Activated CD8-positive, alpha-beta memory T cell treated with anti-CD3 and anti-CD28 coated beads, Interleukin-2, amount 50 U/mL, for 1 hour (primary cell): ENCODE measurements around the gene HIP1.
"Not testable (repeated sequence)": the region's sequence is repeated elsewhere in the genome, so short reads cannot be mapped to it uniquely, and the experiment has no call there.

ENCODE experiments used
- DNase-seq: peaks from one replicate; pipeline ENCODE4 v3.0.0-alpha.2; 2020; ENCODE audit errors: extremely low read depth

The HIP1 gene

DNA sequence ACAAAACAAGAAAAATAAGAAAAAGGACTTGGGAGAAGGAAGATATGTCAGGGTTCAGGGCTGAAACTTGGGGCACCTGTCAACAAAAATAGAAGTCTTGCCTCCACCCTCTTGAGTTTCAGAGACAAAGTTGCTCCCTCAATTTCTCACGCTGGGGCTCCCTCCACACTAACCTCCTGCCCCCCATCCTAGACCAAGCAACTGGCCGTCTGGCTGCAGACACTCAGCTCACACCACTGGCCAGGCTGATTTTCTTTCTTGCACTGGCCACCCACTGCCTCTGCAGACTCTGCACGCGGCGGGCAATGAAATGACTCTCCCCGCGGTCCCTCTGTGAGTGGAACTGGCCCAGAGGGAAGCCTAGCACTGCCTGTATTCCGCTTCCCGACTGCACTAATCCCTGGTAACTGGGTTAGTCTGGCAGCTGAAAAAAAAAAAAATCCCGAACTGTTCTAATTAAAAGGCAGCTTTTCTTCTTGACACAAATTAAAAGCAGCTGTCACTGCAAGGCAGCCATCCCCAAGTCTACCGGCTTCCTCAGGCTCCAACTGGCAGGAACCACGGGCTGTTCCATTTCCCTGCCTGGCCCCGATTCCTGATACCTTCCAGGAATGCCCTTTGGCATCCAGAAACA is 163.1 kb downstream of the HIP1 start:
- DNase-seq, result no peak

DNA sequence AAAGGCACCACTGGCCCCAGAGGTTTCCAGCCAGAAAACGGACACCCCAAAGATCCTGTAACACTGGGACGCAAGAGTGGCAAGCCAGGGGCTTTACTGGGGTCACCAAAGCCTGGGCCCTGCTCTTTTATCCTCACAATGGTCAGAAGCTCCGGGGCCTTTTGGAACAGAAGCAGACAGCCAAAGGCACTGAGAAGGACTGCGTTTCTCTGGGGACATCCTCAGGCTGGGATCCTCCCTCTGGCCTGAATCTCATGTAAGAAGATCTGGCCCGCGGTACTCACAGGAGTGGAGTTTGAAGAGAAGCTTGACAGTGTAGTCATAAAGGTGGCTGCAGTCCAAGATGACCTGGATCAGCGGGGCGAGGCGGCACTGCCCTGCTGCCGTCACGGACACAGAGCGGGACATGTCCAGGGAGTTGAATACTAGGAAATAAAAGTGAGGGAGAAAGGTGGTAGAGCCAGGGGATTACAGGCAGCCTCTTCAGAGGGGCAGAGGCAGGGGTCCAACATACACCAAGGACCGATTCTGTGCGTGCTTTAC is 165.2 kb downstream of the HIP1 start:
- DNase-seq, result no peak

- DNase-seq, result no peak
Observed at GRCh38 chr7:75572814-75573213, 165.9 kb downstream of the HIP1 start.

DNA sequence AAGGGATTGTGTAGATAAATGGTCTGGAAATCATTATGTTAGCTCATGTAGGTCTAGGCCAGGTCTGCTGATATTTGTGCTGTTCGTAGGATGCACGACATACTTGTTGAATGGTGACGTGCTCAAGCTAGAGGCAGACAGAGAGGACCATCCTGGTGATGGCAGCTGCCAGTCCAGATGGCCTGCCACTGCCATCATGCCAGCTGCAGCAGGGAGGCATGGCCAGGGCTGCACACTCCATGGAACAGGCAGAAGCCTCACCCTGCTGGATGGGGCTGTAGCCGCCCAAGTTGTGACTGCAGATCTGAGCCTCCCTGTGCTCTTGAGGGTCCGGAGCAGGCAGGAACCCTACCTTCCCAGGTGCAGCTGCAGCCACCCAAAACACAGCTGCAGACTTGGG is 166.3 kb downstream of the HIP1 start:
- DNase-seq, result no peak

DNA sequence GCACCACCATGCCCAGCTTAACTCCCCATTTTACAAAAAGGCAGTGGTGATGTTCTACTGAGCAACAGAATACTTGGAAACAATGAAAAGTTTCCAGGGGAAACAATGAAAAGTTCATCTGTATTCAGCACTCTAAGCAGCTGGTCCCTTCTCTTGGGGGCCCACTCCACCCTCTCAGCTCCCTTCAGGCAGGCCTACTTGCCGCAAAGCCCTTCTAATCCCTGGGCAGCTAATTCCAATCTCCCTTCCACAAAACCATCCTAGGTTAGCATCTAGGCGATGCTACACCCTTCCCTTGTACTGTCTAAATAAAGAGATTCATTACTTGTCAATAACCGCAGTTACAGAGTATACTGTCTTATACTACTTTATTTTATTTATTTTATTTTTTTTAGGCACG is 167.5 kb downstream of the HIP1 start:
- DNase-seq, result no peak

DNA sequence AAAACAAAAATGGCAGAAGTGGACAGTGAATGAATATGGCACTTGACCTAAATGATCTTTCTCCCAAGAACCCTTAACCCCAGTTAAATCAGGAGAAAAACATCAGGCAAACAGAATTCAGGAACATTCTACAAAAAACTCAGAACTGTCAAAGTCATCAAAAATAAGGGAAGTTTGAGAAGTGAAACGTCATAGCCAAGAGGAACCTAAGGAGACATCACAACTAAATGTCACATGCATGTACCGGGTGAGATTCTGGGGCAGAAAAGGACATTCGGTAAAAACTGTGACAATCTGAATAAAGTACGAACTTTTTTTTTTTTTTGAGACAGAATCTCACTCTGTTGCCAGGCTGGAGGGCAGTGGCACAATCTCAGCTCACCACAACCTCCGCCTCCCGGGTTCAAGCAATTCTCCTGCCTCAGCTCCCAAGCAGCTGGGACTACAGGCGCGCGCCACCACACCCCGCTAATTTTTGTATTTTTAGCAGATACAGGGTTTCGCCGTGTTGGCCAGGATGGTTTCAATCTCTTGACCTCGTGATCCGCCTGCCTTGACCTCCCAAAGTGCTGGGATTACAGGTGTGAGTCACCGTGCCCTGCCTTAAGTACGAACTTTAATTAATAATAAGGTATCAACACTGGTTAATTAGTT is 169.0 kb downstream of the HIP1 start:
- DNase-seq, result not testable (repeated sequence)

DNA sequence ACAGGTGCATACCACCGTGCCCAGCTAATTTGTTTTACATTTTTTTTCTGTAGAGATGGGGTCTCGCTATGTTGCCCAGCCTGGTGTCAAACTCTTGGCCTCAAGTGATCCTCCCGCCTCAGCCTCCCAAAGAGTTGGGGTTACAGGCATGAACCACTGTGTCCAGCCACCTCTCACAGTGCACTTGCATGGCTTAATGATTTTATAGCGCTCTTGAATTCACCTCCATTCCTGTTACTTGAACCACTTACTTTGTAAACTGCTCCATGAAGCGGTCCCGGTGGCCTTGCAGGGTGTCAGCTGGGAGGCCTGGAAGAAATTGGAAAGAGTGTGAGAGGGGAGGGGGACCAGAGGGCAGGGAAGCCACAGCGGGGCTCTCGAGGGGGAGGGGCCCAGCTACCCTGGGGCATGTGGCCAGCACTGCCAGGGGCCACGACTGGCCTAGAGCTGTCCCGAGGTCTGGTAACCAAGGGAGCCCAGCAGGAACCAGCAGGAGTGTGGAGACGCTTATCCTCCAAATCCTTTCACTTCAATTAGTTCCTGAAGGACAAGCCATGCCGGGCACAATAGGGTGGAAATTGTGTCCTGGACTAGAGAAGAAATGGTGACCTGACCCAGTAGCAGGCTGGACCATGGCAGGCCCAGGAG is 170.7 kb downstream of the HIP1 start:
- DNase-seq, result no peak

- no peak for DNase-seq
Observed at GRCh38 chr7:75565132-75565837, 173.5 kb downstream of the HIP1 start.

GRCh38 chr7:75563171-75563570 is 175.6 kb downstream of the HIP1 start:
- no peak for DNase-seq

DNA sequence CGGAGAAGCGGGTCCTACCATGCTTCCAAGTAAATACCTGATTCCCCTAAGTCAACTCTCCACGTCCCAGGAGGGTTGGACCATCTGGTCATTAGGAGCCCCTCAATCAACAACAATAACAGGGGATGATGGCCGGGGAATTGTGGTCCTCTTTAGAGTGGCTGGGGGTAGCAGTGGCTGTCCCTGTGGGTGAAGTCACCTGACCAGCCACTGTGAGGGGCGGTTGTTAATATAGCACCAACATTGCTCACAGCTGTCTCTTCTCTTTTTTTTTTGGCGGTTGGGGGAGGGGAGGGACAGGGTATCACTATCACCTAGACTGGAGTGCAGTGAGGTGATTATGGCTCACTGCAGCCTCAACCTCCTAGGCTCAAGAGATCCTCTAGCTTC is 178.8 kb downstream of the HIP1 start:
- DNase-seq, result no peak

- no peak for DNase-seq
Observed at GRCh38 chr7:75559355-75559975, 179.3 kb downstream of the HIP1 start.

GRCh38 chr7:75556835-75557234 is 181.9 kb downstream of the HIP1 start:
- not testable (repeated sequence) for DNase-seq

GRCh38 chr7:75555736-75556135 is 183.0 kb downstream of the HIP1 start:
- no peak for DNase-seq

DNA sequence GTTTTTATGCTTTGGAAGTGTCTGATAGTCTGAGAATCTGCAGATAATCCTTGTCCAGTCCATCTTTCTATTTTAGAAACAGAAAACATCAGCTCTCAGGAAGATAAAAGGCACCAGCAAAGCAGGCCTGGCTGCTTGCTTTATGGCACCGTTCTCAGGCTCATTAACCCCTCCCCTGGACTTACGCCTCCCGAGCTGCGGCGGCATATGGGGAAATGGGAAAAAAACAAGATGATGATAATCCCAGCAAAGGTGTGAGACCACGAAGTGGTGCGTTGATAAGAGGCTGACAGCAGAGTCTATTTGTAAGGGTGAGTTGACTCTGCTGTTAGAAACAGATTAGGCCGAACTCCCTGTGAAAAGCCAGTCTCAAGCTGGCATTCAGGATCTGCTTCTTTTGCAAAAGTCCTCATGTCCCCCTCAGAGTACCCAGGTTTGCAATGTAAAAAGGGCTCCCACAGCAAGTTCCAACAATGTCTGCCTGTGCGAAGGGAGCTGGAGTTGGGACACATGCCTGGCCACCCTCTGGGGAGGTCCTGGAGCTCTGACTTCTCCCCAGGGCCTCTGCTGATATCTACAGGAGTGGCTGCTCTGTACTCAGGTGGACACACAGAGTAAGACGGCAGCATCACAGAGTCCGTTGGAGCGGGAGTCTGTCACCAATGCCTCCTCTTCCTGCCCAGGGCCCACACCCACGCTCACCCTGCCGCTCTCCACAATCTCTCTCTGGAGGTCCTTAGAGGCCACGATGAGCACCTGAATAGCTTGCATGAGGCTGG is 192.3 kb downstream of the HIP1 start:
- no peak for DNase-seq

DNA sequence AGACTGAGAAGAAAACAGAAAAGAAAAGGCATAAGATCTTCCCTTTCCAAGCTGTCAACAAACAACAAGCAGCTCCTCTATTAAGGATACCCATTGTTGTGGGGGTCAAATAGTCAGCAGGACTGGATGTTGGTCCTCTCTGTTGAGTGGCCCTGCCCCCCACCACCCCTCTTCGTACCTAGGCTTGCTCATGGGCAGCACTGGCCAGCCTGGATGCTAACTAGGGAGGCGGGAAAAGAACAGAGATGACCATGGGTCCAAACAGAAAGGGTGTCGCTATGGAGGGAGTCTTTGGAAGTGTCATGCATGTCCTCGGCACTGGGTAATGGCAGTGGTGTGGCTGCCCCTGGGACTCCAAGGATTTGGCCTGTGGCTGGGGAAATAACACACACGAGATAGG is 201.0 kb downstream of the HIP1 start:
- DNase-seq, result no peak

DNA sequence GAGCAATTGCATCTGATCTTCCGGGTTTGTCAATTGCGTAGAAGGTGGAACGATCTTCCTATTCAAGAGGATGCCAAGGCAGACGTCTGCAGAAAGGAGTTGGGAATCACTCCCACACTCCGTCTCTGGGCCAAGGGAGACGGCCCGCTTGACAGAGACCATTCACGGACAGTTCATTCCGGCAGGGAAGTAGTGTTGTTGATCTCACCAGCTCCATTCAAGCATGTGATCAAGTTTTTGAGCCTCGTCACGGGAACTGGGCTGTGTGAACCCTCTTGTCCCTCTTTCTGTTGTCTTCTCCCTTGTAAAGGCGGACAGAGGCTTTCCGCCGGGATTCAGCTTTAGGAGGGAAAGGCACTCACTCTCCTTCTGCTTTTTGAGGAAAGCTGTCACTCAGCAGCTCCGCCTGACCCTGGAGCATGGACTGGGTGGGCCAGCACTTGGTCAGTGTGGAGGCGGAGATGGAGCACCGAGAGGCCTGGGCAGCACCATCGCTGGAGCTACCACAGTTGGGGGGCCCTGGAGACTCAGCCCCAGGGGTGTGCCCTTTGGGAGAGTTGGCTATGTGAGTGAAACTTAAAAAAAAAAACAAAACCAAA is 201.7 kb downstream of the HIP1 start:
- no peak for DNase-seq

DNA sequence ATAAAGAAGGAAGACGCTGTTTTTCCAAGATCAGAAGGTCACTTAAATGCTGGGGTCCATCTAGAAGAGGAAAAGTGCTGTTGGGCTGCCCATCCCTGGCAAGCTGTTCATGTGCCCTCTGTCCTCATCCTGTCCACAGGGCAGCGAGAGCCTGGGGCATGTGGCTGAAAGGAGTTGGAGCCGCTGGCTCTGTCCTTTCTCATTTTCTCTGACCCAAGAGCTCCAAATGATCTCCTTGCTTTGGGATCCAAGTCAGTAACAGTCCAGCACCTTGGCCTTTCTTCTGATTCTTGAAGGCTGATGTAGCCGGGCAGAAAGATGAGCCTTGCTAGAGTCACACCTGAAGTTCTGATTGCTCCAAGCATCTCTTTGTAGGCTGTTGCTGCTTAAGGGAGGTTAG is 202.2 kb downstream of the HIP1 start:
- no peak for DNase-seq

- no peak for DNase-seq
Observed at GRCh38 chr7:75534727-75535307, 203.9 kb downstream of the HIP1 start.

GRCh38 chr7:75533926-75534325 is 204.8 kb downstream of the HIP1 start:
- DNase-seq, result no peak

- no peak for DNase-seq
Observed at GRCh38 chr7:75532639-75533038, 206.1 kb downstream of the HIP1 start.
